ENCODE data around the gene HBG1. TPM values are rescaled to one million over a fixed set of nuclear protein-coding genes. Genes with fewer than 3 reads are reported as not detected.

HBG1 gene
- total RNA-seq, 5 donors from 2014 or later (not counting 1 experiment from before 2014, with no cell fraction given), result 1.8 to 6.4 (median 3.3) TPM; not detected in 2

DNA sequence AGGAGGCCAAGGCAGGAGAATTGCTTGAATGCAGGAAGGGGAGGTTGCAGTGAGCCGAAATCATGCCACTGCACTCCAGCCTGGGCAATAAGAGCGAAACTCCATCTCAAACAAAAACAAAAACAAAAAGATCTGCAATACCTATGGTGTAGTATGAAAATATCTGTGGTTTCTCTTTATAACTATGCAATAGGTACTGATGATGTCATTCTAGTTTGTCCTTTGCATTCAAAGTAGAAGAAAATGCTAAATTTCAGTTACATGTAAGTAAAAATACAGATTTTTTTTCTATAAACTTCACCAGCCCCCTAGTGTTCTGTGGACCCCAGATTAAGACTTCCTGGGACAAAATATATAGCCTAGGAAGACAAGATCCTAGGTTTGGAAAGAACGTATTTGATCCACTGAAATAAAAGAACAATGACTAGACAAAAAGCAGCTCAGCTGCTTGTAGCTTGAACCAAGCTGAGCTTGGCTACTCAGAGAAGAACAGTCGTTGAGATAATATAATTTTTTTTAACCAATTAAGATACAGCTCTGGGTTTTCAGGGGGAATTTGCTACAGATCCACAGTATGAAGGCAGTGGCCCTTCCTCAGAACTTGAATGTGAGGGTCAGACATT lies 22.8 kb upstream of the HBG1 start:
- H3K36me3 Mint-ChIP-seq, result no peaks in the 10 kb centered on the region
- no peaks in the 10 kb centered on the region for H3K36me3 ChIP-seq (ENCODE audit: control insufficient read depth in 2 of 2, extremely low read depth in 1 of 2, insufficient read depth in 1 of 2, low read length in 1 of 2)
- no peak overlapping the region for H3K4me3 ChIP-seq (ENCODE audit: control insufficient read depth in 1 of 2, extremely low read depth in 1 of 2, low read length in 1 of 2)
- peaks cover 2 to 7% of the 10 kb centered on the region in 2 donors for H3K27me3 Mint-ChIP-seq
- DNase-seq (no peak), ATAC-seq (replicated peaks in 1 of 4) (no peak)
- no peak overlapping the region for H3K27ac Mint-ChIP-seq
- no peaks in the 10 kb centered on the region for H3K27me3 ChIP-seq (replicated peaks in 1 of 2; ENCODE audit: control insufficient read depth in 2 of 2, extremely low read depth in 1 of 2, insufficient read depth in 2 of 2, low read length in 1 of 2)
- H3K4me3 Mint-ChIP-seq, result no peak overlapping the region
- ChIA-PET POLR2A (interaction anchor here in 1 of 2 donors (0.6 kb wide), 1 partner anchor 286 kb away, joined by 5 read pairs; no protein-coding TSS in a partner anchor), CTCF (no interaction called here)
- WGBS (ENCODE audit: insufficient coverage), result no CpG with 5 or more reads among the region's 4 CpGs
- H3K4me1 ChIP-seq (ENCODE audit: control insufficient read depth in 1 of 2, extremely low read depth in 1 of 2, insufficient read depth in 2 of 2, low read length in 2 of 2), result no peaks in the 10 kb centered on the region
- H3K9me3 ChIP-seq, result no peaks in the 10 kb centered on the region
- no peak overlapping the region for H3K27ac ChIP-seq (ENCODE audit: low read length)
- no peaks in the 10 kb centered on the region for H3K9me3 Mint-ChIP-seq
- no peaks in the 10 kb centered on the region for H3K4me1 Mint-ChIP-seq

DNA sequence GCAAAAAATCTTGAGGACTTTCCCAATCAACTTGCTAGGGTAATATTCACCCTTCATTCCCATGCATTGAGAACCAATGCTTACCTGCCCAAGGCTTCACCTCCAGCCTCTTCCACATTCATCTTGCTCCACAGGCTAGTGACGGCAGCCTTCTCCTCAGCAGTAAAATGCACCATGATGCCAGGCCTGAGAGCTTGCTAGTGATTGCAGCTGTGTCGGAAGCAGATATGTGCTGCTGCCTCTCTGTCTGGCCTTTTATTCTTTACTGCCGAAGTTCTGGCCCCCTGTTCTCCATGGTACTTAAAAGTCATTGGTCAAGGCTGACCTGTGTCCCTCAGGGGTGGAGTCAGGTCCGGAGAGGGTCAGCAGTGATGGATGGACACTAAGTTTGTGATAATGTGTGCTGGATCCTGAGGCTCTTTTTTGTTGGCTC lies 20.1 kb upstream of the HBG1 start, which contains the start of gene HBE1:
HBE1 (minus strand) TSS at position 231 of the 433 bp plus-strand sequence; CDS start at position 176, 55 bp downstream.
- H3K9me3 ChIP-seq, result no peaks in the 10 kb centered on the region
- ATAC-seq (replicated peaks in 1 of 4) (no peak), DNase-seq (no peak)
- H3K27ac ChIP-seq (ENCODE audit: low read length), result no peak within 1 kb of the TSS
- H3K36me3 ChIP-seq (ENCODE audit: control insufficient read depth in 2 of 2, extremely low read depth in 1 of 2, insufficient read depth in 1 of 2, low read length in 1 of 2), result no peaks in the 10 kb centered on the region
- H3K36me3 Mint-ChIP-seq, result no peaks in the 10 kb centered on the region
- no peaks in the 10 kb centered on the region for H3K4me1 ChIP-seq (ENCODE audit: control insufficient read depth in 1 of 2, extremely low read depth in 1 of 2, insufficient read depth in 2 of 2, low read length in 2 of 2)
- no peak within 1 kb of the TSS for H3K4me3 Mint-ChIP-seq
- no peak within 1 kb of the TSS for H3K27ac Mint-ChIP-seq
- no peaks in the 10 kb centered on the region for H3K9me3 Mint-ChIP-seq
- peaks cover 2 to 7% of the 10 kb centered on the region in 2 donors for H3K27me3 Mint-ChIP-seq
- H3K4me3 ChIP-seq (ENCODE audit: control insufficient read depth in 1 of 2, extremely low read depth in 1 of 2, low read length in 1 of 2), result no peak within 1 kb of the TSS
- ChIA-PET POLR2A (no interaction called here), CTCF (no interaction called here)
- 100% methylated on average over 2 of the region's 4 CpGs for WGBS (ENCODE audit: insufficient coverage)
- H3K27me3 ChIP-seq (replicated peaks in 1 of 2; ENCODE audit: control insufficient read depth in 2 of 2, extremely low read depth in 1 of 2, insufficient read depth in 2 of 2, low read length in 1 of 2), result no peaks in the 10 kb centered on the region
- no peaks in the 10 kb centered on the region for H3K4me1 Mint-ChIP-seq

DNA sequence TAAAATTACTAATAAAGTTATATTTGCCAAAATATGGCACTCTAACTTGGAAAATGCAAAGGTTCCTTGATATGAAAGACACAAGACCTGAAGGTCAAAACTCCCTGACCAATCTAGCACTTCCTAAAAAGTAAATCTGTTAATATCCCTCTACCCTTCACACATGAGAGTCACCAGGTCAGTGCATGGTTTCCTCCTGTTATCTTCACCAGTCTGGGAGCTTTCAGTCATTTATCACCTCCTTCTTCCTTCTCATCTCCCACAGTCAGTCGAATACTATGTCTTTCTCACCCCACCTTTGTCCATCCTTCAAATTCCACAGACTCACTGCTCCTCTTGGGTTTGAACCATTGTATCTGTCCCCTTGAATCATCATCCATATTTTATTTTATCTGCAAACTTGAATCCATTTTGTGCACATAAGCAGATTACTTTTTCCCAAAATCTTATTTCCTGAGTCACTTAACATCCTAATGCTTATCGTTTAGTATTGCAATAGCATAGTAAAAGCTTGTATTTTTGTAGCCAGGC lies 17.4 kb upstream of the HBG1 start:
- 71% methylated on average over 1 of the region's 2 CpGs for whole genome bisulfite sequencing (ENCODE audit: insufficient coverage)
- H3K27ac Mint-ChIP-seq, result no peak overlapping the region

DNA sequence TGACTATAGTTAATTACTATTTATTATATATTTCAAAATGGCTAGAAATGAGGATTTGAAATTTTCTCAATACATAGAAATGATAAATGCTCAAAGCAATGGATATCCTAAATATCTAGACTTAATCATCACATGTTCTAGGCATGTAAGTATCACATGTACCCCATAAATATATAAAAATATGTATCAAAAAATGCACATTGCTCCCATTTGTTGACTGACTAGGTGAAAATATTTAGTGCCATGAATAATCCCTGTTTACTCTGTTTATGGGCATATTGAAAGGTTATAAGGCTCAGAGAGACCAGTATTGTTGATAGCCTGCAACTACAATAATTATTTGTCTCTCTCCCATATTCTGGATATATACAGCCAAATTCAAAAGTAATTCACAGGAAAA lies 17.0 kb upstream of the HBG1 start:
- ChIA-PET CTCF (no interaction called here), POLR2A (no interaction called here)
- no peak overlapping the region for H3K27ac ChIP-seq (ENCODE audit: low read length)
- no peak for ATAC-seq (replicated peaks in 1 of 4)
- no peak overlapping the region for H3K4me3 Mint-ChIP-seq
- H3K36me3 ChIP-seq (ENCODE audit: control insufficient read depth in 2 of 2, extremely low read depth in 1 of 2, insufficient read depth in 1 of 2, low read length in 1 of 2), result no peaks in the 10 kb centered on the region
- no peaks in the 10 kb centered on the region for H3K4me1 Mint-ChIP-seq
- H3K27me3 Mint-ChIP-seq, result peaks cover 2 to 7% of the 10 kb centered on the region in 2 donors
- H3K4me3 ChIP-seq (ENCODE audit: control insufficient read depth in 1 of 2, extremely low read depth in 1 of 2, low read length in 1 of 2), result no peak overlapping the region
- H3K9me3 ChIP-seq, result no peaks in the 10 kb centered on the region
- no peaks in the 10 kb centered on the region for H3K36me3 Mint-ChIP-seq
- no peaks in the 10 kb centered on the region for H3K4me1 ChIP-seq (ENCODE audit: control insufficient read depth in 1 of 2, extremely low read depth in 1 of 2, insufficient read depth in 2 of 2, low read length in 2 of 2)
- no peaks in the 10 kb centered on the region for H3K27me3 ChIP-seq (replicated peaks in 1 of 2; ENCODE audit: control insufficient read depth in 2 of 2, extremely low read depth in 1 of 2, insufficient read depth in 2 of 2, low read length in 1 of 2)
- H3K9me3 Mint-ChIP-seq, result no peaks in the 10 kb centered on the region
- DNase-seq, result no peak
- no peak overlapping the region for H3K27ac Mint-ChIP-seq

More for the DNA sequence above, 17.4 kb upstream of the HBG1 start:
- DNase-seq, result no peak
- no peaks in the 10 kb centered on the region for H3K27me3 ChIP-seq (replicated peaks in 1 of 2; ENCODE audit: control insufficient read depth in 2 of 2, extremely low read depth in 1 of 2, insufficient read depth in 2 of 2, low read length in 1 of 2)
- Mint-ChIP-seq H3K4me3 (no peak overlapping the region), H3K4me1 (no peaks in the 10 kb centered on the region), H3K36me3 (no peaks in the 10 kb centered on the region), H3K9me3 (no peaks in the 10 kb centered on the region), H3K27me3 (peaks cover 2 to 7% of the 10 kb centered on the region in 2 donors)
- ChIA-PET POLR2A (no interaction called here), CTCF (no interaction called here)
- no peaks in the 10 kb centered on the region for H3K36me3 ChIP-seq (ENCODE audit: control insufficient read depth in 2 of 2, extremely low read depth in 1 of 2, insufficient read depth in 1 of 2, low read length in 1 of 2)
- H3K4me3 ChIP-seq (ENCODE audit: control insufficient read depth in 1 of 2, extremely low read depth in 1 of 2, low read length in 1 of 2), result no peak overlapping the region
- H3K9me3 ChIP-seq, result no peaks in the 10 kb centered on the region
- no peak overlapping the region for H3K27ac ChIP-seq (ENCODE audit: low read length)
- no peak for ATAC-seq (replicated peaks in 1 of 4)
- H3K4me1 ChIP-seq (ENCODE audit: control insufficient read depth in 1 of 2, extremely low read depth in 1 of 2, insufficient read depth in 2 of 2, low read length in 2 of 2), result no peaks in the 10 kb centered on the region

DNA sequence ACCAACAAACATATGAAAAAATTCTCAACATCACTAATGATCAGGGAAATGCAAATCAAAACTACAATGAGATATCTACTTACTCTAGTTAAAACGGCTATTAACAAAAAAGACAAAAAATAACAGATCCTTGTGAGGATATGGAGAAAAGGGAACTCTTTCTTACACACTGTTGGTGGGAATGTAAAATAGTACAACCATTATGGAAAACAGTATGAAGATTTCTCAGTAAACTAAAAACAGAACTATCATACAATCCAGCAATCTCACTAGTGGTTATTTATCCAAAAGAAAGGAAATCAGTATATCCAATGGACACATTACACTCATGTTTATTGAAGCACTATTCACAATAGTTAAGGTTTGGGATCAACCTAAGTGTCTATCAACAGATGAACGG lies 16.2 kb upstream of the HBG1 start:
- Histone ChIP-seq H3K9me3 (no peaks in the 10 kb centered on the region), H3K36me3 (ENCODE audit: control insufficient read depth in 2 of 2, extremely low read depth in 1 of 2, insufficient read depth in 1 of 2, low read length in 1 of 2) (no peaks in the 10 kb centered on the region), H3K4me3 (ENCODE audit: control insufficient read depth in 1 of 2, extremely low read depth in 1 of 2, low read length in 1 of 2) (no peak overlapping the region), H3K27me3 (replicated peaks in 1 of 2; ENCODE audit: control insufficient read depth in 2 of 2, extremely low read depth in 1 of 2, insufficient read depth in 2 of 2, low read length in 1 of 2) (no peaks in the 10 kb centered on the region), H3K4me1 (ENCODE audit: control insufficient read depth in 1 of 2, extremely low read depth in 1 of 2, insufficient read depth in 2 of 2, low read length in 2 of 2) (no peaks in the 10 kb centered on the region), H3K27ac (ENCODE audit: low read length) (no peak overlapping the region)
- no peak for ATAC-seq (replicated peaks in 1 of 4)
- H3K4me1 Mint-ChIP-seq, result no peaks in the 10 kb centered on the region
- H3K9me3 Mint-ChIP-seq, result peaks cover 0 to 5% (median 0%) of the 10 kb centered on the region in 3 donors
- WGBS (ENCODE audit: insufficient coverage), result no CpG with 5 or more reads among the region's 2 CpGs
- H3K4me3 Mint-ChIP-seq, result no peak overlapping the region
- ChIA-PET POLR2A (no interaction called here), CTCF (no interaction called here)
- no peak for DNase-seq
- H3K36me3 Mint-ChIP-seq, result no peaks in the 10 kb centered on the region
- peaks cover 0 to 3% of the 10 kb centered on the region in 2 donors for H3K27me3 Mint-ChIP-seq
- H3K27ac Mint-ChIP-seq, result no peak overlapping the region

DNA sequence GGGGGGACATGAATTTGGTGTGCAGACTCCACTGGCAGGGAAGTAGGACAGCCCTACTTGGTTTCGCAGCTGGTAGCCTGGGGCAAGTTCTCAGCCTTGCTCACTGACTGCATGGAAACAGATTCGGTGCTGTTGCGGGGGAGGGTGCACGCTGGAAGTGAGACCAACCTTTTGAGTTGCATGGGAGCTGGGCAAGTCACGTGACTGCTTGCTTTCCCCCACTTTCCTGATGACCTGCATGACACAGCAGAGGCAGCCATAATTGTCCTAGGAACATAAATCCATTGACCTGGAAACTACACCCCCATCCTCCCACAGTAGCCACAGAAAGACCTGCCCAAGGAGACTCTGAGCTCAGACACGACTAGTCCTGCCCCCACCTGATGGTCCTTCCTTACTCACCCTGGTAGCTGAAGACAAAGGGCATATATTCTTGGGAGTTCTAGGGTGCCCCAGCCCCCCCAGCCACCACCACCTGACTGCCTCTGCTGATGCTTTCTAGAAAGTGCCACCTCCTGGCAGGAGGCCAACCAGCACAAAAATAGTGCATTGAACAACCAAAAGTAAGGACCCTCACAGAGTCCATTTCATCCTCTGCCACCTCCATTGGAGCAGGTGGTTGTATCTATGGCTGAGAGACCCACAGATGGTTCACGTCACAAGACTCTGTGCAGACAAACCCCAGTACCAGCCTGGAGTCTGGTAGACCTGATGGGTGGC lies 9.0 kb upstream of the HBG1 start:
- no peak overlapping the region for H3K27ac ChIP-seq (ENCODE audit: low read length)
- Mint-ChIP-seq H3K4me3 (no peak overlapping the region), H3K9me3 (peaks cover 0 to 8% (median 5%) of the 10 kb centered on the region in 3 donors), H3K36me3 (no peaks in the 10 kb centered on the region), H3K27ac (no peak overlapping the region), H3K4me1 (no peaks in the 10 kb centered on the region), H3K27me3 (peaks cover 3 to 17% of the 10 kb centered on the region in 2 donors)
- peaks cover 0 to 8% of the 10 kb centered on the region in 2 experiments for H3K27me3 ChIP-seq (replicated peaks in 1 of 2; ENCODE audit: control insufficient read depth in 2 of 2, extremely low read depth in 1 of 2, insufficient read depth in 2 of 2, low read length in 1 of 2)
- H3K36me3 ChIP-seq (ENCODE audit: control insufficient read depth in 2 of 2, extremely low read depth in 1 of 2, insufficient read depth in 1 of 2, low read length in 1 of 2), result no peaks in the 10 kb centered on the region
- DNase-seq, result no peak
- 85% methylated on average over 5 of the region's 7 CpGs for WGBS (ENCODE audit: insufficient coverage)
- H3K4me3 ChIP-seq (ENCODE audit: control insufficient read depth in 1 of 2, extremely low read depth in 1 of 2, low read length in 1 of 2), result no peak overlapping the region
- ATAC-seq (replicated peaks in 1 of 4), result no peak
- no peaks in the 10 kb centered on the region for H3K9me3 ChIP-seq
- POLR2A ChIA-PET, result no interaction called here
- H3K4me1 ChIP-seq (ENCODE audit: control insufficient read depth in 1 of 2, extremely low read depth in 1 of 2, insufficient read depth in 2 of 2, low read length in 2 of 2), result no peaks in the 10 kb centered on the region
- CTCF ChIA-PET, result no interaction called here
